Right lobe of liver (tissue), 6 donors: ENCODE results near the gene GOPC. TPM values are rescaled to one million over a fixed set of nuclear protein-coding genes. Genes with fewer than 3 reads are reported as not detected.

Experiments used
- ATAC-seq, 4 donors: fragments of 200-7000 bp; cut with Tn5 transposase; one replicate each; pipeline ENCODE4 v1.9.1; 2020; ENCODE audit warnings: mild to moderate bottlenecking in 4 of 4, moderate library complexity in 4 of 4
- DNase-seq, 3 donors: peaks; one replicate each; pipeline ENCODE4 v3.0.0-alpha.2; 2020
- H3K27ac ChIP-seq, 3 donors: fragments of 200-600 bp; one replicate each; pipeline ENCODE4 v1.8.0; 2022
- H3K27me3 ChIP-seq, 2 donors: fragments of 200-600 bp; one replicate each; pipeline ENCODE4 v1.8.0; 2022
- H3K36me3 ChIP-seq, 4 donors: fragments of 200-600 bp; sonication (generic) in 1 of 4; one replicate each; pipeline versions ENCODE4 v1.5.1 to v1.8.0; 2017 to 2022; ENCODE audit warnings: control low read depth in 1 of 4
- H3K4me1 ChIP-seq, 4 donors: fragments of 200-600 bp; sonication (generic) in 1 of 4; one replicate each; pipeline versions ENCODE4 v1.5.1 to v1.8.0; 2017 to 2022; ENCODE audit warnings: control low read depth in 1 of 4
- H3K4me3 ChIP-seq, 3 donors: fragments of 200-600 bp; one replicate each; pipeline ENCODE4 v1.8.0; 2022
- H3K9me3 ChIP-seq, 4 donors: fragments of 200-600 bp; sonication (generic) in 1 of 4; one replicate each; pipeline versions ENCODE4 v1.5.1 to v1.8.0; 2017 to 2022; ENCODE audit warnings: control low read depth in 1 of 4
- CTCF ChIP-seq, 4 donors: fragments of 200-600 bp in 3 of 4; fragments of 450-650 bp in 1 of 4; IDR thresholded peaks; one replicate each; pipeline versions ENCODE4 v1.5.1 to v1.8.0; 2016 to 2022; ENCODE audit warnings: antibody characterized with exemption in 4 of 4, mild to moderate bottlenecking in 2 of 4
- POLR2A ChIP-seq: fragments of 450-650 bp; IDR thresholded peaks from one replicate; pipeline ENCODE4 v1.6.1; 2017; ENCODE audit warnings: antibody characterized with exemption, mild to moderate bottlenecking
- WGBS: methylation state at CpG from one replicate; pipeline ENCODE4 v1.1.6; 2018; ENCODE audit warnings: low coverage, low lambda C conversion rate; ENCODE audit not compliant: insufficient coverage; ENCODE audit errors: missing lambda C conversion rate; 5-methylcytosine and 5-hydroxymethylcytosine counted together
- intact Hi-C, 2 donors: fragments of 100-400 bp; cut with DNase I; formaldehyde crosslinking; loops; one replicate each; pipeline versions ENCODE4 v1.11.2 to v1.14.1; 2022
- total RNA-seq, 6 experiments: library from RNA; depleted of rRNA in 2 of 6; stranded (reverse); fragments of >200 nt in 2 of 6; fragmentation: NEBNext Ultra II Directional in 3 of 6; extraction: Animal tissue kit (Norgen Biotek cat#: 25700) in 3 of 6; gene quantifications; one replicate each; pipeline versions ENCODE4 v1.1.0 to v1.2.4, GENCODE V29; 2016 to 2023
- donor health status: DM: no; HTN: yes; CAD: no.
- donor health status: DM: no; HTN: no; CAD: no.
- donor health status: DM: no; HTN: no; CAD: no.
- donor health status: DM: no; HTN: yes; CAD: no.
- donor health status: DM: no; HTN: yes; CAD: no.

The GOPC gene
- total RNA-seq, 6 experiments from 2014 or later, result 8.3 to 10.7 (median 10.1) TPM

- no peaks in the 10 kb centered on the region for H3K9me3 ChIP-seq
- no peak overlapping the region for H3K4me3 ChIP-seq
- no peaks in the 10 kb centered on the region for H3K27me3 ChIP-seq
- no peak for TF ChIP-seq POLR2A
- TF ChIP-seq CTCF (IDR thresholded peaks at IDR 0.05), result no peak
- intact Hi-C loops, result no loop called here
- ATAC-seq, result no peak
- WGBS, result 73% methylated on average over 8 of the region's 8 CpGs
- H3K36me3 ChIP-seq, result no peaks in the 10 kb centered on the region
- H3K27ac ChIP-seq, result no peak overlapping the region
- no peak for DNase-seq
- no peaks in the 10 kb centered on the region for H3K4me1 ChIP-seq
Observed at GRCh38 chr6:117616391-117617209, 14.3 kb upstream of the GOPC start.

GRCh38 chr6:117615750-117616390 is 13.6 kb upstream of the GOPC start:
- Histone ChIP-seq H3K27ac (no peak overlapping the region), H3K9me3 (no peaks in the 10 kb centered on the region), H3K4me3 (no peak overlapping the region), H3K4me1 (no peaks in the 10 kb centered on the region), H3K27me3 (no peaks in the 10 kb centered on the region), H3K36me3 (no peaks in the 10 kb centered on the region)
- 79% methylated on average over 13 of the region's 14 CpGs for WGBS
- DNase-seq, result no peak
- TF ChIP-seq POLR2A, result no peak
- no peak for TF ChIP-seq CTCF (IDR thresholded peaks at IDR 0.05)
- ATAC-seq, result no peak
- intact Hi-C loops, result no loop called here

- 89% methylated on average over 4 of the region's 4 CpGs for WGBS
- no peak for ATAC-seq
- intact Hi-C loops, result no loop called here
Observed at GRCh38 chr6:117613920-117614560, 11.7 kb upstream of the GOPC start.

GRCh38 chr6:117607511-117607910 is 5.2 kb upstream of the GOPC start:
- no peak for DNase-seq
- Histone ChIP-seq H3K27ac (no peak overlapping the region), H3K27me3 (no peaks in the 10 kb centered on the region), H3K9me3 (no peaks in the 10 kb centered on the region), H3K4me3 (no peak overlapping the region), H3K4me1 (peaks cover 0 to 5% (median 0%) of the 10 kb centered on the region in 4 donors), H3K36me3 (no peaks in the 10 kb centered on the region)
- 41% methylated on average over 3 of the region's 3 CpGs for WGBS
- no peak for ATAC-seq
- intact Hi-C loops, result no loop called here
- TF ChIP-seq POLR2A (no peak), CTCF (IDR thresholded peaks at IDR 0.05) (no peak)

More at GRCh38 chr6:117613920-117614560, 11.7 kb upstream of the GOPC start:
- H3K4me3 ChIP-seq, result no peak overlapping the region
- no peaks in the 10 kb centered on the region for H3K36me3 ChIP-seq
- TF ChIP-seq CTCF (IDR thresholded peaks at IDR 0.05), result no peak
- TF ChIP-seq POLR2A, result no peak
- H3K27ac ChIP-seq, result no peak overlapping the region
- H3K27me3 ChIP-seq, result no peaks in the 10 kb centered on the region
- H3K4me1 ChIP-seq, result no peaks in the 10 kb centered on the region
- no peak for DNase-seq
- H3K9me3 ChIP-seq, result no peaks in the 10 kb centered on the region
